ENCODE data around the gene FYB2.

FYB2 gene

GRCh38 chr1:56850411-56850810 lies 31.2 kb upstream of the FYB2 start:
- no peak overlapping the region for H3K4me3 ChIP-seq (ENCODE audit: control insufficient read depth, low read depth, low read length)
- TF ChIP-seq, protein P1, sequence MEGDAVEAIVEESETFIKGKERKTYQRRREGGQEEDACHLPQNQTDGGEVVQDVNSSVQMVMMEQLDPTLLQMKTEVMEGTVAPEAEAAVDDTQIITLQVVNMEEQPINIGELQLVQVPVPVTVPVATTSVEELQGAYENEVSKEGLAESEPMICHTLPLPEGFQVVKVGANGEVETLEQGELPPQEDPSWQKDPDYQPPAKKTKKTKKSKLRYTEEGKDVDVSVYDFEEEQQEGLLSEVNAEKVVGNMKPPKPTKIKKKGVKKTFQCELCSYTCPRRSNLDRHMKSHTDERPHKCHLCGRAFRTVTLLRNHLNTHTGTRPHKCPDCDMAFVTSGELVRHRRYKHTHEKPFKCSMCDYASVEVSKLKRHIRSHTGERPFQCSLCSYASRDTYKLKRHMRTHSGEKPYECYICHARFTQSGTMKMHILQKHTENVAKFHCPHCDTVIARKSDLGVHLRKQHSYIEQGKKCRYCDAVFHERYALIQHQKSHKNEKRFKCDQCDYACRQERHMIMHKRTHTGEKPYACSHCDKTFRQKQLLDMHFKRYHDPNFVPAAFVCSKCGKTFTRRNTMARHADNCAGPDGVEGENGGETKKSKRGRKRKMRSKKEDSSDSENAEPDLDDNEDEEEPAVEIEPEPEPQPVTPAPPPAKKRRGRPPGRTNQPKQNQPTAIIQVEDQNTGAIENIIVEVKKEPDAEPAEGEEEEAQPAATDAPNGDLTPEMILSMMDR (IDR thresholded peaks at IDR 0.05; ENCODE audit: control insufficient read depth, insufficient read depth, low read depth, low read length, missing control alignments) = no peak
- no peak for DNase-seq (ENCODE audit: low read depth)

DNA sequence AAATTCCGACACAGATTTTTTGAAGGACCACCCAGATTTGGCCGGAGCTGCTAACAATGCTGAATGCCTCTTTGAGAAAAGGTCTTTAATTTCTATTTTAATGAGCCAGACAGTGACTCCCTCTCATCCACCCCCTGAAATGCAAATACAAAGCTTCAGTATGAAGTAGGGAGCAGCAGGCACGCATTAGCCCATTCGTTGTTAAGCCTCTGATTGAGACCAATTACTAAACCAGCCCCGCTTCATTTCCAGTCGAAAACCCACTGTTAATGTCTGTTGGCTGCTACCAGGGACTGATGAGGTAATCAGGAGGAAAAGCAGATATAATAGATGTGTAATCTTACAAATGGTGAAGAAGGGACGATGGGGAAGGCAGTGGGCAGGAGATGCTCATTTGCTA lies 30.5 kb upstream of the FYB2 start:
- TF ChIP-seq, protein P1 (IDR thresholded peaks at IDR 0.05; ENCODE audit: control insufficient read depth, insufficient read depth, low read depth, low read length, missing control alignments) = no peak
- no peak overlapping the region for H3K4me3 ChIP-seq (ENCODE audit: control insufficient read depth, low read depth, low read length)
- no peak for DNase-seq (ENCODE audit: low read depth)

- TF ChIP-seq, protein P1 (IDR thresholded peaks at IDR 0.05; ENCODE audit: control insufficient read depth, insufficient read depth, low read depth, low read length, missing control alignments) = no peak
- DNase-seq (ENCODE audit: low read depth) = no peak
- no peak overlapping the region for H3K4me3 ChIP-seq (ENCODE audit: control insufficient read depth, low read depth, low read length)
Measured at GRCh38 chr1:56845343-56845742, 26.1 kb upstream of the FYB2 start.

GRCh38 chr1:56844545-56845136 lies 25.4 kb upstream of the FYB2 start:
- TF ChIP-seq, protein P1 (IDR thresholded peaks at IDR 0.05; ENCODE audit: control insufficient read depth, insufficient read depth, low read depth, low read length, missing control alignments) = no peak
- no peak for DNase-seq (ENCODE audit: low read depth)
- no peak overlapping the region for H3K4me3 ChIP-seq (ENCODE audit: control insufficient read depth, low read depth, low read length)

- no peak overlapping the region for H3K4me3 ChIP-seq (ENCODE audit: control insufficient read depth, low read depth, low read length)
- DNase-seq (ENCODE audit: low read depth) = no peak
- TF ChIP-seq, protein P1 (IDR thresholded peaks at IDR 0.05; ENCODE audit: control insufficient read depth, insufficient read depth, low read depth, low read length, missing control alignments) = no peak
Measured at GRCh38 chr1:56843544-56843943, 24.3 kb upstream of the FYB2 start.

- TF ChIP-seq, protein P1 (IDR thresholded peaks at IDR 0.05; ENCODE audit: control insufficient read depth, insufficient read depth, low read depth, low read length, missing control alignments) = no peak
- DNase-seq (ENCODE audit: low read depth) = peak; percentile 10
- H3K4me3 ChIP-seq (ENCODE audit: control insufficient read depth, low read depth, low read length) = no peak overlapping the region
Measured at GRCh38 chr1:56838759-56839158, 19.6 kb upstream of the FYB2 start.

Data from AG09309 (cell line).